ENCODE data around the gene AKT3.

The AKT3 gene

GRCh38 chr1:243482141-243483022 lies 367.7 kb downstream of the AKT3 start:
- FAIRE-seq: no peak

GRCh38 chr1:243481101-243481500 lies 368.9 kb downstream of the AKT3 start:
- no peak for FAIRE-seq

GRCh38 chr1:243477731-243478290 lies 372.2 kb downstream of the AKT3 start:
- no peak for FAIRE-seq

DNA sequence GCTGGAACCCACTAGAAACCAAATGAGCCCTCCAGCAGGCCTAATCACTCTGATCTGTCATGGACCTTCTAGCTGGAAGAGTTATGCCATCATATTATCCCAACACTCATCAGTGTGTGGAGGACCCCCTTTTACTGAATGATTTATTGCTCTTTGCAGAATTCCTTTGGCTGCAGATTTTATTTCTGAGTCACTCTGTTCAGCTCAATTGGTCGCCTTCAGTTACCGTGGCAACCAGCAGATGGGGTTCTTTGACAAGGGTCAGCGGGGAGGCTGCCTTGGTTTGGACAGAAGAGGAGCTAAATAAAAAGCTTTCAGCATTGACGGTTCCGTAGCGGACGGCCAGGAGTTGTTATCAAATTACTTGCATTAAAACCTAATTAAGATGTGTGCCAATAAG lies 374.1 kb downstream of the AKT3 start:
- FAIRE-seq: no peak

- FAIRE-seq: no peak
Measured at GRCh38 chr1:243474906-243475305, 375.1 kb downstream of the AKT3 start.

GRCh38 chr1:243474136-243474881 lies 375.7 kb downstream of the AKT3 start:
- FAIRE-seq: no peak

GRCh38 chr1:243473227-243474135 lies 376.6 kb downstream of the AKT3 start:
- FAIRE-seq: no peak

DNA sequence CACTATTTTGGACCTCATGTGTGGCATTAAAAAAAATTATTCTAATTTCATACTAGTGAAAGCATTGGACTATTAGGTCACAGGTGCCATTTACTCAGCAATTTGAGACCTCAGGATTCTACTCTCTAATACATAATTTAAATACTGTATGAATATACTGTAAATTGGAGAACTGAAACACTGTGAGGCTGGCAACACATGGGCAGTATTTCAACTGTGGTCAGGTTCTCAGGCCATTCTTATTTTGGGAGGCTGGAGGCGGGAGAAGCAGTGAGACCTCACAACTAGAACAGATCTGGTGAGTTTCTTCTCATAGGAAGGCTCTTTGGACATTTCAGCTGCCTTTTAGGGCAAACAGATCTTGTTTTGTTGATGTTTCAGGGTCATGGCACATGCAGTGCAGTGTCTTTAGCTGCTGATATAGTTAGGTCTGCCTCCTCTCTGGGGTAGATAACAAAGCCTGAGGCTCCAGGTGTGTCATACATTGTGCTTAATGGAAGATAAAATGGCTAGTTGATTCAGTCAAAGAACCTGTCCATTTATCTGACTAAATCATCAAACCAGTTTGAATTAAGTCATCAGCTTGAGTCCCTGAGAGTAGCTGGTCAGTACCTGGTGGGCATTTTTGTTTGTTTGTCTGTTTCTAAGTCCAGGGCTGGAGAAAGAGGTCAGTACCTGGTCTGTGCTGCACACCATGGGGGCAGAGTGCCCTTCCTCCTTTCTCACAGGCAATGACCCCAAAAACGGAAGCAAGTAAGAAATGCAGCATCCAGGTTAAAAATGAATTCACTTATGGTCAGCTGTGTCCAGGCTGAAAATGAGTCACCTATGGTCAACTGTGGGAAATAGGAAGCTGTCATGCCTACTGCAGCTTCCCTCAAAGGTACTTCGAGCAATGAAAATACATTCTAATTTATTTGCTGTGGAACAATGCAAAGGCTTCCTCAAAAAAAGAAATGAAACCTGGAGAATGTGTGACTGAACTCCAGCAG lies 378.0 kb downstream of the AKT3 start:
- FAIRE-seq: no peak

DNA sequence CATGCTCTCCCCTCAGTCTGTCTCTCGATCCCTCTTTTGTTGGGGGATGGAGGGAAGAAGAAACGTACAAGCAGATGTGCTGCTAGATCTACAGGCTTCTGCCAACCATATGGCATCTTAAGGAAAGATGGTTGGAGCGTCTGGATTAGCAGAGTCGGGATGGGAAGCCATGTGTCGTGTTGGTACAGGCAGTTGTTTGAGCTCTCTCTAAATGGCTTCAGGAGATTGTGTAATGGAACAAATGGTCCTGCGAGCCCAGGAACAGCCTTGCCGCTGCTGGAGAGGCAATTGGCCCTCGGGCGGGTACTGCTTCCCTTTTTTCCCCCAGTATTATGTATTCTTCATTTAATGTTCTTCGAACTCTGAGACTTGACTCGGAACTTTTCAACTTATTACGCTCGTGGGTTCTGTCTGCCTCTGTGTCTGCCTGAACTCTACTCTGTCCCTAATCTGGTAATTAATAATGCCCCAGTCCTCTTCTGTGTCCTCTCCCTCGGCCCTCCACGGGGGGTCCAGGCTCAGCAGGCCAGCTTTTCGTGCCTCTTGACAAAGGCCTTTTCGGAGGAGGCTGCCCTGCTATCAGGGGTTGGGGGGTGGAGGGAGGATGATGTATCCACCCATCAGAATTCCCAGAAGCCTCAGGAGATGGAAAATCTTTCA lies 378.9 kb downstream of the AKT3 start:
- FAIRE-seq: no peak

- FAIRE-seq: no peak
Measured at GRCh38 chr1:243470502-243470901, 379.5 kb downstream of the AKT3 start.

DNA sequence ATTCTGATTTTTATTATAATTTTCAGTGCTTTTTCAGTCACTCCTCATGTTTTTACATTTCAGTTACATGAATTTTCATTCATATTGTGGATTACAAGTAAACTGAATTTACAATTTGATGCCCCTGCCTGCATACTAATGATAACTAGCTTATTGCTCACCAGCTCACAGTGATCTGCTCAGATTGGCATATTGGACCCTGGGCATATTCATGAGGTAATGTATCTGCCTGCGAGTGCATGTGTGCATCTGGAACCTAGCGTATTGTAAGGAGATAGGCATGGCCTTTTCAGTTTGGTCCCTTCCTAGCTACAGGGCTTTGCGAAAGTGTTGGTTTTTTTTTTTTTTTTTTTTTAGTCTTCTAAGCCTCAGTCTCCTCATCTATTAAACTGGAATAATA lies 380.5 kb downstream of the AKT3 start:
- no peak for FAIRE-seq

DNA sequence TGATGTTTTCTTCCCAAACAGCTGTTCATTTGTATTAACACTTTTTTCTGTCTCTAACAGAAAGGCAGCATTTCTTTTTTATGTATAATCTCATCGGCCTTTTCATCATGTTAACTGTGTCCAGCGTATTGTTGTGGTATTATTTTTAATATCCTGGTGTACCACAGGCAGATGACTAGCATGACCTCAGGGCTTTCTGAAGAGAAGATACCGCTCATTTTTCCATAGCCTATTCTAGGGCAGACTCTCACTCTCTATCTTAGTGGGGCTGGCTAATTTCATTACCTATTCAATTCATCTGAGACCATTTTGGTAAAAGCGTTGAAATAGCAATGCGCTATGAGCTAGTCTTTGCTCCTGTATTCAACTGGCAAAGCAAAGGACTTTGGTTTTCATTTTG lies 384.3 kb downstream of the AKT3 start:
- no peak for FAIRE-seq

DNA sequence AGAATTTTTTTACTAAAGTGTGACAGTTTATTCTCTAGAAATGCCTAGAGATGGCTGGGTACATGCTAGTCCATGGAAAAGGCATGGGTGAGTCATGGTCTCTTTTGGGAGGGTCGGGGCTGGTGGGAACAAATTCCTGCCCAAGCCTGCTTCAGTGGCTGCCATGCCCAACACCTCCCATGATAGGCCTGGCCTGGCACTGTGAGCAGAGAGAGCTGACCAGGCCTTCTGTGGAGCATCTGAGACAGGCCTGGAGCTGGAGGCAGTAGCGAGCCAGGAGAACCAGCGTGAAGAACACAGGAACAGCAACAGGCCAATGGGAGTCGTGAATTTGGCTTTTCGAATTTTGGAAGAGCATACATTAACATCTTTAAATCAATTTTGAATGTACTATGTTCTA lies 385.0 kb downstream of the AKT3 start:
- no peak for FAIRE-seq

DNA sequence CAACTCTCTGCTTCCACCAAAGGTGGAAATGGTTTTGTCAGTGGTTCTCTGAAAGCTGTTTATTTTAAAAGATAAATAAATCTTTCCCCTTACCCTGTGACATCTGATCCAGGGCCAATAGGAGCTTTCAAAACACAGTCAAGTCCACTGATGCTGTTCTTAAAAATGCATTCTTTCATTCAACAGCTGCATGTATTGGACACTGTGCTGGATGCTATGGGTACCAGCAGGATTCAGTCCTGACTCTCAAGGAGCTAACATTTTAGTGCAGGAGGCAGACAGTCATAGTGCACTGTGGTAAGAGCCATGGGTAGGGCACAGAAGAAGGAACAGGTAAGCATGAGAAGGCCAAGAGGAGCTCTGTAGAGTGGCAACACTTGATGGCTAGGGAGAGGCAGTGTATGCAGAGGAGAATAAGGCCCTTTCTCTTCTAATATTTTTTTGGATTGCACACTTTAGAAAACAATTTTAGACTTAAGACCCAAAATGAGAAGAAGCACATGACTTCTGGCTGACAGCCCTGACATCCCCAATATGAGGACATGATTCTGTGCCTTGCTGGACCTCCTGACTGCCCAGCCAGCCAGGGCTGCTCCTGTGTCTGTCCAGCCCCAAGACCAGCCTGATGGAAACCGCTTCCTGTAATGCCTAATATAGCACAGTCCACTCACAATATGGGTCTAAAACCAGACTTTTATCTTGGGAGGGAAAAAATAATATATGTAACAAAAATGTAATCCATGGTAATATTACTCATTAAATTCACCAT lies 386.9 kb downstream of the AKT3 start:
- FAIRE-seq: no peak

DNA sequence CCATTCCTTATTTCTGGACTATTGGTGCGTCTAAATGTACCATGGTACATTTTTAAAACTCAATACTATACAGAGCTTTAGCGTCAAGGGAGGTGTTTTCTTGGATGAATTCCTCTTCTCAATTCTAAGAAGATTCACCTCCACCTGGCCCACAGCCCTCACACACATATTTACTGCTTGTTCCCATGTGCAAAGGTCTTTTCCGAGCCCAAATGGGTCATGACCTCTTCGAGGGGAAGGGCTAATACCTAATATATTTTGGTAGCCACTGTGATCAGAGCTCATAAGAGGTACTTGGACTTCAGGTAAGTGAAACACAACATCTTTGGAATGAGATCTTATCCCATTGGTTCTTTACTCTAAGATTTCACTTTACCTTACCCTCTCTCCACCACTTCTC lies 388.3 kb downstream of the AKT3 start:
- no peak for FAIRE-seq

- FAIRE-seq: no peak
Measured at GRCh38 chr1:243459059-243459458, 391.0 kb downstream of the AKT3 start.

- FAIRE-seq: no peak
Measured at GRCh38 chr1:243457363-243457982, 392.6 kb downstream of the AKT3 start.

- FAIRE-seq: no peak
Measured at GRCh38 chr1:243455760-243456651, 394.0 kb downstream of the AKT3 start.
